Occipital lobe (tissue), 2 donors: Measurements from ENCODE around the gene BHLHA15. TPM values are rescaled to one million over a fixed set of nuclear protein-coding genes. Genes with fewer than 3 reads are reported as not detected.
"Not testable (repeated sequence)": the region's sequence is repeated elsewhere in the genome, so short reads cannot be mapped to it uniquely, and the experiment has no call there.

ENCODE experiments used
- DNase-seq: peaks from one replicate; lab custom pipeline; 2025; lab: John Stamatoyannopoulos, UW
- total RNA-seq: library from RNA; depleted of rRNA; stranded (reverse); fragments of >200 nt; gene quantifications from one replicate; pipeline ENCODE4 v1.2.3, GENCODE V29; 2014

The BHLHA15 gene
- total RNA-seq, 1 donor from 2014 or later = 10.0 TPM

DNA sequence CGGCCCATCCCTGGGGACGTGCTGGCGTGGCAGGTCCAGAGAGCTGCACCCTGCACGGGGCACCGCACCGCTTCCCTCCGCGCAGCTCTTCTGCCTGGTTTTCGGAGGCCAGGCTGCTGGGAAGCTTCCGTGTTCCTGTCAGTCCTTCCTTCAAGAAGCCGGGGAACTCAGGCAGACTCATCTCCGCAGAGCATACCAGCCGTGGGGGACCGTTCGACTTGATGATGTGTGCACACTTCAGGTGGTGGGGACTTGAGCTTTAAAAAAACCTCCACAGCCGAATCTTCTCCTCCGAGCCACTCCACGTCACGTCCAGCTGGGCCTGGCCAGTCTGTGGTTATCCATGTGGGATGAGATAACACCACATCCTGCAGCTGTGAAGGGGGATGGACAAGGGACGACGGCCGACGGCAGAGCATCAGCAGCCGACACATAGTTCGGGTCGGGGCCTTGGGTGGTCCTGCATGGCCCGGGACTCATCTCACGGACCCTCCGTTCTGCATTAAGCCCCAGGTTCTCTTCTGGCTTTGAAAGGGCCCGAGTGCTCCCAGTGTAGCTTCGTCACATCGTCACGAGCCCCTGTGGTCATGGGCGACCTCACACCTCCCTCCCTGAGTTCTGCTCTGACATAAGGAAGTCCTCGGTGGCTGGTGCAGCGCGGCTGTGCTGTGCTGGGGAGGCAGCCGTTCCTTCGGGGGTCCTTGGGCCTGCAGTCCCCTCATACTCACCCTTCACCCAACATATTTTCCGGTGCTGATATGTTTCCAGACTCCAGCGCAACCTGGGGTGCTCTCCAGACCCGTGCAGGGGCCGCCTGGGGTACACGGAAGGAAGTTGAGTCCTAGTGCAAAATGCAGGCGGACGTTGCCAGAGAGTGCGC lies 4.5 kb upstream of the BHLHA15 start:
- no peak for DNase-seq

DNA sequence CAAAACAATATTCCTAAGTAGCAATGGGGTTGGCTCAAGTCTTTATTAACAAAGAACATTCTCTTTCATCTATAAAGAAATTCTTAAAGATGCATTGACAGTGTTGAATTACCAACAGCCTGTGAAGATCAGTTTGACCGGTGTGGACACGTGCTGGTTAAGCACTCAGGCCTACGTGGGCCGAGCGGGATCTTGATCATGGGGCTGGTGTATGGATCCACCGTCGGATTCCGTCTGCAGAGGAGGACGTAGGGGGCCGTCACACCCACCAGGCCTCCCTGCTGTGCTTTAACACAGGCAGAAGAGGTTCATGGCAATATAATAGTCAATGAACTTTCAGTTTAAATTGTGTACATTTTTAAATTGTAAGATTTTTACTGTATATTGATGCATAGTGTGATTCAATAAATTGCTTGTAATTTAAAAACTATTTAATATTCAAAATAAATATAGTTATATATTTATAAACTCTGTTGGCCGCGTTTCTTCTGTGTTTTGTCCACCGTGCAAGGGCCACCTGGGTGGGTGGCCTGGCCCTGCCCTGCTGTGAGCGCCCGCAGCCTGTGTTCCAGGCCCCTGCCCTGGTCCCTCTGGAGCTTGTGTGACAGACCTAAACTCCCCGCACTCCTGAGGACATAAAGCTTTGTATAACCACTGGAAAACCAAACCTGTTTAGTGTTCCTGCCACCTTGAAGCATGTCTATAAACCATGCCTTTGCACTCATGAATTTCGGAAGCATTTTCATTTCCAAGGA lies 1.9 kb upstream of the BHLHA15 start:
- no peak for DNase-seq

DNA sequence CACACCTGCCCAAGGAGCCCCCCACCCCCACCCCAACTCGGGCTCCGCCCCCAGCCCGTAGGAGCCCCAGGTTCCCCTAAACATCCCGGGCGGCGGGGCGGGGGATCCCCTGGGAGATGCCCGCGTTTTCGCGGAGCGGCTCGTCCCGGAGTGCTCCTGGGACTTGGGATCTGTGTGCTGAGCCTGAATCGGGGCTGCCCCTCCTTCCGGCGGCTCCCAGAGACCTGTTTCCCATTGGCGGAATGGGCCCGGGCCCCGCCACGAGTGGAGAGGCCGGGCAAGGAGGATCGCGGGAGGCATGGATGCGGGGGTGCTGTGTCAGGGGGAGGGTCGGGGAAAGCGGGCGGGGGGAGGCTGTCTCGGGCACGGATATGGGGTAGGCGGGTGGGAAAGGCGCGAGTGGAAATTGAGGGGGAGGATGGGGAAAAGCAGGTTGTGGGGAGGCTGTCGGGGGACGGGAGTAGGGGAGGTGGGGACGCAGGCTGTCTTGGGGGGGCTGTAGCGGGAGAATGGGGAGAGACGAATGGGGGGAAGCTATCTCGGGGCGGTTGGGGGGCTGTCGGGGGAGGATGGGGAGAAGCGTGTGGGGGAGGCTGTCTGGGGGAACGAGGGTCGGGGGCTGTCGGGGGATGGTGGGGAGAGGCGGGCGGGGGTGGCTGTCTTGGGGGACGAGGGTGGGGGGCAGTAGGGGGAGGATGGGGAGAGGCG lies 572 bp upstream of the BHLHA15 start:
- peak; percentile 45 for DNase-seq

DNA sequence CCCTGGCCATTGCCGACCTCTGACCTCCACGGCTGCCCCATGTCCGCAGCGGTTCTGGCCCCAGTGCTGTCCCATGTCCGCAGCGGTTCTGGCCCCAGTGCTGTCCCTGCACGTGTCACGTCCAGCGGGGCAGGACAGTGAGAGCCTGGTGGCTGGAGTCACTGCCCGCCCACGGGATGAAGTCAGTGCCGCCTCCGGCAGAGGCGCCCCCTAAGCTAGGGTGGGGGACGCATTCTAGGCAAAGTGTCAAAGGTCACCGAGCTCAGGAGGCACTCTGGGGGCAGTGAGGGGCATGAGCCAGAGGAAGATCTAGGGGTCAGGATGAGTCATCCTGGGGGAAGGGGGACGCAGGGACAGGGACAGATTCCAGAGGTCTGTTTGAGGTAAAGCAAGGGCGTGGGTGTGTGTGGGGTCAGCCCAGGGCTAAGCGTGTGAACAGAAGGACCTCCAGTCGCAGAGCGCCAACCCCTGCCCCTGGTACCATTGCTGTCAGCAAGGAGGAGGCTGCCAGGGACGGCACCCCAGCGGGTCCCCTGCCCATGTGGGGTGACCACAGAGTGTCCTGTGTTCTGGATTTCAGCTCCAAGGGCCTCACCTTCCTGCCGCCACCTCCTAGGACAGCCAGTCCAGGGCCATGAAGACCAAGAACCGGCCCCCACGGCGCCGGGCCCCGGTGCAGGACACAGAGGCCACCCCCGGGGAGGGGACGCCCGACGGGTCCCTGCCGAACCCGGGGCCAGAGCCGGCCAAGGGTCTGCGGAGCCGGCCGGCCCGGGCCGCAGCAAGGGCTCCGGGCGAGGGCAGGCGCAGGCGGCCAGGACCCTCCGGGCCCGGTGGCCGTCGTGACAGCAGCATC lies 665 bp downstream of the BHLHA15 start:
- DNase-seq = no peak

DNA sequence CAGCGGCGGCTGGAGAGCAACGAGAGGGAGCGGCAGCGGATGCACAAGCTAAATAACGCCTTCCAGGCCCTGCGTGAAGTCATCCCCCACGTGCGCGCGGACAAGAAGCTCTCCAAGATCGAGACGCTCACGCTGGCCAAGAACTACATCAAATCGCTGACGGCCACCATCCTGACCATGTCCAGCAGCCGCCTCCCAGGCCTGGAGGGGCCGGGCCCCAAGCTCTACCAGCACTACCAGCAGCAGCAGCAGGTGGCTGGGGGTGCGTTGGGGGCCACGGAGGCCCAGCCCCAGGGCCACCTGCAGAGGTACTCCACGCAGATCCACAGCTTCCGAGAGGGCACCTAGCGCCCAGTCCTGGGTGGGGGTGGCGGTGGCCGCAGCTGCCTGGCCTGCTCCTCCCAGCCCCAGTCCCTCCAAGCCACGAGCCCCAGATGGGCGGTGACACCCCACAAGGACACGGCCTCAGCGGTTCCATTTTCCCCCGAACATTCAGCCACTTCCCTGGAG lies 1.3 kb downstream of the BHLHA15 start:
- DNase-seq = no peak

DNA sequence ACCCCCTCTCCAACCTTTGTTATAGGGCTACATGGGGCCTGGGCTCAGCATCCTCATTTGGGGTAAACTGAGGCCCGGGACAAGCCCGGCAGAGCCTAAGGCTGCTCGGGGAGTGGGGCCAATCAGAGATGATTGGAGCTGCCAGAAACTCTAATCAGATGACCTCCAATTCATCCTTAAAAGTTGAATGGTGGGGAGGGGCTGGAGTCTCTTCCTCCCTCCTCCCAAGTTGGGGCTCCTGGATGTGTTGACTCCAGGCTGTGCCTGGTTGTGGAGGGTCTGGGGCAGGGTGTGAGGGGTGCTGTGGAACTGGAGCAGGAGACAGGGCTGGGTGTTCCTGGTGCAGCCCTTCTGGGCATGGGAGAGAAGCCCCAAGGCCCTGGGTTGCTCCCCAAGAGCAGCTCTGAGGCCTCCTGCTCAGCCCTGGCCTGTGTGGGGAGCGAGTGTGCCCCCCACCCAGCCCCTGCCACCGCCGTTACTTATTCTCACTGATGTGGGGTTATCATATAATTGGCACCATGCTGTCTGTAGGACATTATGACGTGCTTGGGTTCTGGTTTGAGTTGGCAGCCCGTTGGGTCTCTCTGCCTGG lies 2.2 kb downstream of the BHLHA15 start:
- no peak for DNase-seq

DNA sequence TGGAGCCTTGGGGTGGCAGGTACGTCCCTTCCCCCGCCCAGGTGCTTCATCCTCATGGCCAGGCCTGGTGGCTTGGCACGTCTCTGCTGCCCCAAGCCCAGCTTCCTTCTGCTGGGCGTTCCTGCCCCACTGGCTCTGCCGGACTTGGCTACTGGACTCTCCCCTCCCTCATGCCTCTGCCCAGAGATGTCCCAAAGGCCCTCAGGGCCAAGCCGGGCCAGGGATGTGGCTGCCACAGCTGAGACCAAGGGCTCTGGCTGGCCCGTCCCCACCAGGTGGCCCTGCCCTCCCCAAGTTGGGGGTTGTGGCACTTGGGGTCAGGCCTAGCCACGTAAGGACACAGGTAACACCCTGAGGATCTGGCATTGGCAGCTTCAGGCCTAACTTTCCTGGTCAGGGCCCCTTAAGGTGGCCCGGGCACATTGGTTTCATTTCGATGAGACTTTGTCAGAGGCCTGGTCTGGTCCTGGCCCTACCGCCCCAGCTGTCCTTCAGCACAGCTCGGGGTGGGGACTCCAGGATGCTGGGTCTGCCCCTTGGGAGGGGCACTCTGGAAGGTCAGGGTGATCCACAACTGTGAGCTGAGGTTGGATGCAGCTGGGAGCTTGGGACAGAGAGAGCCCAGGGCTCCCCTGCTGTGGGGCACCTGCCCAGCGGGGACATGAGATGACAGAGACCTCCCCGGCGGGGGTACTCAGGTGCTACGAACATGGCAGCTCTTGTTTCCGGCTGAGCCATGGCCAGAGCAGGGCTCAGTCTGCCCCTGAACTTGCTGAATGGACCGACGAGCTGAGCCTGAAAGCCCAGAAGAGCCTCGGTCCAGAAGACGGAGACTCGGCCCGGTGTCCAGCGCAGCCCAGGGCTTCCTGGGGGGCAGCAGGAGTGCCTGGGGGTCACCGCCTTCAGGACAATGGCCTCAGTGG lies 2.9 kb downstream of the BHLHA15 start:
- DNase-seq = no peak

DNA sequence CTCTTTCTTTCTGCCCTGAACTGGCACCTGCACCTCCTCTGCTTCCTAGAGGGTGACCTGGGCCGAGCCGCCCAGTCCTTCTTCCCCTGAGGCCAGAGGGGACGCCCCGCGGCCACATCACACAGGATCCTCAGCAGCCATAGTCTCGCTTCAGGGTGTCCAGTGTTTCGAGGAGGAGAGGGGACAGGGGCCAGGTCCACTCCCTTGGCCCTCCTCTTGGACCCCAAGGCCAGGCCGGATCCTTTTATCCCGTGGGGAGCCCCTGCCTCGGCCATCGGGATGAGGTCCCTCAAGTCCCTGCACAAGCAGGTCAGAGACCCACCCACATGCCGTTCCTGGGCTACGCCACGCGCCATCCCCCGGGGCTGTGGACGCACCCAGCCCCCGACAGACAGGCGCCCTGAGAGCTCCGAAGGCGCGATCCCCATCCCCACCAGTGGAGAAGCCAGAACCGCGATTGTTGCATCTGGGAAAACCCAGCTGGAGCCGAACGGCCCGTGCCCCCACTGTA lies 3.6 kb downstream of the BHLHA15 start:
- no peak for DNase-seq

DNA sequence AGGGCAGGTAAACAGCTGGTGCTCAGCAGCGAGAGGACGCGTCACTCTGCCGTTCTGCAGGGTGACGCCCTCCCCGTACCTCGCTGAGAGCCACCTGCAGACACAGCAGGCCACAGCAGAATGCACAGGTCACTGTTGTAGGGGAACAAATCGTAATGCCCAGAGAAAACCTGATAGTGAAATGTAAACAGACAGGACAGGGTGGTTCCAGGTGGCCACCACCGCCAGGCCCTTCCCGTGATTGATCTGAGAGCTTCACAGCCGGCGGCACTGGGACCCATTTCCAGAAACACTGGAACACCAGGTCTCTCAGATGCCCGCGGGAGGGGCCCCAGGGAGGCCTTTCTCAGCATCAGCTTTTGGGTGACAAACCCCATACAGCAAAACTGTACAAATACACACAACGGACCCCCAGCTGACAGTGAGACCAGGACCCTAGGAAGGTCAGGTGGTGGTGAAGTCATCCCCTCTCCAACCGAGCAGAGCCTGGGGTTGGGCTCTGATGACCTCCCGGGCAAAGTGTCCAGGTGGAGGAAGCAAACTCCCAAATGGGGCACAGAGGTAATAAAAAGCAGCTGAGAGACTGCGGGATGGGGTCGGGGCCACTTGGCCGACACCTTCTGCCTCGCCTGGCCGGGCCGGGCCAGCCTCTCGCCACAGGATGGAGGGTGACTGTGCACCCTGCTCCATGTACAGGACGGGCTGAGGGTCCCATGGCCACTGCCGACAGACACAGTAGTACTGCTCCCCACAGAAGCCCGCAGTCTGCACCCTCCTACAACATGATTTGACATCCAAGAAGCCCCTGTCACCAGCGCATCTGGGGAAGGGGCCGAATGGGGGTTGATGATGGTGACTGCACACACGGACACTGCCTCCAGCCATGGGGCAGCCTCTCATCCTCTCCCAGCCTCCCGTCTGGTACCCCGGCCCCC lies 4.6 kb downstream of the BHLHA15 start:
- DNase-seq = no peak

DNA sequence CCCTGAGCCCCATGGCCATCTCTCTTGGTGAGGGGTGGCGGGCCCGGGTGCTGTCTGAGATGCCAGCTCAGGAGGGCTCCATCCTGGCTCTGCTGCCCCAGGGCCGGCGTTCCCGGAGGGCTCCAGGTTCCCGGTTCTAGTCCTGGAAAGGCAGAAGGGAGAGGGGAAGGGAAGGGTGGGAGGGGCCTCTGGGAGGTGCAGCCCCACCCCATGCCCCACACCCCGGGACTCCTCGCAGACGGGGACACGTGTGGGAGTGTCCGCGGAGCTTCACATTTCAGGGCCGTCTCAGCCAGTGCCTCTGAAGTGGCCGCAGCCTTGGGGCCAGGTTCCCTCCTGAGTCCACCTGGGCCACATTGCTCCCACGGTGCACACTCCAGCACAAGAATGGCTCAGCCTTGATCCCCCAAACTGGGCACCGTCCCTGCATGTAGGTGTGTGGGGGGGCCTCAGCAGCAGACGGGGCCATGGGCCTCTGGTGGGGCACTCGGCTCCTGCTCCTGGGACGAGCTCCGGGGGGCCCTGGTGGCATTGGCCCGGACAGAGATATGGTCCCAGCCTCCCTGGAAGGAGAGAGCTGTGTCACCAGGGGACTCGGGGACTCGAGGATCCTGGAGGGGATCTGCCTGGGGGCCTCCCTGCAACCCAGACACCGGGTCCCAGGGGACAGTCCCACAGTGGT lies 5.8 kb downstream of the BHLHA15 start:
- no peak for DNase-seq

DNA sequence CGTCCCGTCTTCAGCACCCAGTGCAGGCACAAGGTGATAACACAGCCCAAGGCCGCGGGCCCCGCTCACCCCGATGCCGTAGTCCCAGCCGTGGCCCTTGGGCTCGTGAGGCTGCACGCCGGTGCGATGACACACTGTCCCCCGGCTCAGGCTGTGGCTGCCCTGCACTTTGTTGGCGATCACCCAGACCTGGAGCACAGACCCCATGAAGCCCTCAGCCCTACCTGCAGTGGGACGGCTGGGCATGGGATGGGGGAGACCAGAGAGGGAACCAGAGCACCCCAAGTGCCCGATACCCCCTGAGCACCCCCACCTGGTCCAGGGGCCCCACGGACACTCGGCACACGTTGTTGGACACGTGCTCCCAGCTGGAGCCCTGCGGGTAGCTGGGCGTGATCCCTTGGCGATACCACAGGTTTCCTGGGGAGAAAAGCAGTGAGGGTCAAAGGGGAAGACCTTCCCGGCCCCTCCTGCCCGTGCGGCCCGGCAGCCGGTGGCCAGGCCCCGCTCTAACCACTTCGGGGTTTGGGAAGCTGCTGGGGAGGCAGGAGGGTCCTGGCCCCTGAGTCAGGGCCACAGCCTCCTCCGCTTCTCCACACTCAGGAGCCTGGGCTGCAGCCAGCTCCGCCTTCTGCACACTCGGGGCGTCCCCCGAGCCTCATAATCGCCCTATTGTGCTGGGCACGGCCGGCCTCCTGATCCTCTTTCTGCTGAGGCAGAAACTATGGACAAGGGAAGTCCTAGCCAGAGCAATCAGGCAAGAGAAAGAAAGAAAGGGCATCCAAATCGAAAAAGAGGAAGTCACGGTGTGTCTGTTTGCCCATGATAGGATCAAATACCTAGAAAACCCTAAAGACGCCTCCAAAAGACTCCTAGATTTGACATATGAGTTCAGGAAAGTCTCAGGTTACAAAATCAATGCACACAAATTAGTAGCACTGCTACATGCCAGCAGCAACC lies 6.7 kb downstream of the BHLHA15 start:
- DNase-seq = peak; percentile 51

DNA sequence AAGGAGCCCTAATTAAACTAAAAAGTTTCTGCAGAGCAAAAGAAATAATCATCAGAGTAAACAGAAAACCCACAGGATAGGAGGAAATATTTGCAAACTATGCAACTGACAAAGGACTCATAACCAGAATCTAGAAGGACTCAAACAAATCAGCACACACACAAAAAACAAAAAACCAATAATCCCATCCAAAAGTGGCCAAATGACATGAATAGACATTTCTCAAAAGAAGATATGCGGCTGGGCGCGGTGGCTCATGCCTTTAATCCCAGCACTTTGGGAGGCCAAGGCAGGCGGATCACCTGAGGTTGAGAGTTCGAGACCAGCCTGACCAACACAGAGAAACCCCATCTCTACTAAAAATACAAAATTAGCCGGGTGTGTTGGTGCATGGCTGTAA lies 8.1 kb downstream of the BHLHA15 start:
- DNase-seq = not testable (repeated sequence)

DNA sequence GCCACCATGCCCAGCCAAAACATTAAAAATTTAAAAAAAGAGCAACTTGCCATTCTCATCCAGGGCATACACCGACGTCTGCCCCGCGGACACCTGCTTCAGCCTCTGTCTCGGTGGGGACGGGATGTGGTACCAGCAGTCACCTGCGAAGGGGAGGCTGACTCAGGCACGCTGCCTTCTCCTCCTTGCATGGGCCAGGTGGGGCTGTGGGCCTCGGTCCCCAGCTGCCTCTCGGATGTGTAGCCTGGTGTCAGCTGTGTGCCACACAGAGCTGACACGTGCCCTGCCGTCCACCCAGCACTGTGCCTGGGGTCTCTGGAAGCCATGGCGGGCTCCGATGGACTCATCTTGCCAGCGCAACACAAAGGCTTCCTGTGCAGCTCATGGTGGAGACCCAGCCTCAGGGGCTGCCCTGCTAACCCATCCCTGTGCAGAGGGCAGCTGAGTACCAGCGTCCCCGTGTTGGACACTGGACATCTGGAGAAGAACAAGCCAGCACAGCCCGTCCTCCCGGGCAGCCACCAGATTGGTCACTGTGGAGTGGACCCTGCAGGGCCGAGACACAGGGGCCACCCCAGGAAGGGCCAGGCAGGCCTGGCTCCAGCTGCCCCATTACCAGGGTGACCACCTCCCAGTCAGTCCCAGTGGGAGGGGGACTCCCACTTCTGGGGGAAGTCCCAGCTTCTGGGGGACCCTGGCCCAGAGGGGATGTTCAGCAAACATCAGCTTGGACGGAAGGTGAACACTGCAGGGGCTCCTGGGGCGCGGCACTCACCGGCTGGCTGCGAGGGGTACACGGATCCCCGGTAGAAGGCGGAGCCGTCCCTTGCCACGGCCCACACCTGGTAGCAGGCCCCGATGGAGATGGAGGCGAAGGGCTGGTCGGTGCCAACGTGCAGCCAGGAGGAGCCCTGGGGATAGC lies 10.6 kb downstream of the BHLHA15 start:
- DNase-seq = no peak

DNA sequence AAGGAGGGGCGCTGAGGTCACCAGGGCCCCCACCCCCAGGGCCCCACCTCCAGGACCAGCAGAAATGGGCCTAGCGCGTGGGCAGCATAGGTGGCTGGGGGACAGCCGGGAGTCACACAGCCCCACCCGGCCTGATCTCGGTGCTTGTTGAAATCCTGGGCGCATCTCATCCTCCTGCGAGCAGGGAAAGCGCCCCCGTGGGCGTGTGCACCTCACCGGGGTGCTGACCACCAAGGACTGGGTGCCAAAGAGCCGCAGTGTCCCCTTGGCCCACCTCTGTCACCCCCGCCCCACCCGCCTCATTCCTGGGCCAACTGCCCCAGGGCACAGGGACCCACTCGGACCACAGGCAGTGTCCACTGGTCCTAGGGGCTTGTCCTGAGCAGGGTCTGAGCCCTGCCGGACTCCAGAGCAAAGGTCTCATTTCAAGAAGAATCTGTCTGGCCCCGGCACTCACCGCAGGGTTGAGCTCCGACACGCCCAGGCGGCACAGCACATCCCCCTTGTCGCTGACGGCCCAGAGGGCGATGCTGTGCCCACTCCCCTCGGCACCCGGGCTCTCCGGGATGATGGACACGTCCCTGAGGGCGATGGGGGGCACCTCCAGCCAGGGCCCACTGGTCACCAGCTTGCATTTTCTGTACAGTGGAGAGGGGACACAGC lies 11.4 kb downstream of the BHLHA15 start:
- DNase-seq = no peak
